GM21717 (cell line): Measurements from ENCODE around the gene ALAD.
"Not testable (repeated sequence)": the region's sequence is repeated elsewhere in the genome, so short reads cannot be mapped to it uniquely, and the experiment has no call there.

Source experiments
- ATAC-seq: cut with Tn5 transposase; IDR thresholded peaks from one replicate; pipeline ENCODE4 v1.9.1; 2021; ENCODE audit warnings: mild to moderate bottlenecking, moderate library complexity; ENCODE audit not compliant: unreplicated experiment

Gene ALAD

DNA sequence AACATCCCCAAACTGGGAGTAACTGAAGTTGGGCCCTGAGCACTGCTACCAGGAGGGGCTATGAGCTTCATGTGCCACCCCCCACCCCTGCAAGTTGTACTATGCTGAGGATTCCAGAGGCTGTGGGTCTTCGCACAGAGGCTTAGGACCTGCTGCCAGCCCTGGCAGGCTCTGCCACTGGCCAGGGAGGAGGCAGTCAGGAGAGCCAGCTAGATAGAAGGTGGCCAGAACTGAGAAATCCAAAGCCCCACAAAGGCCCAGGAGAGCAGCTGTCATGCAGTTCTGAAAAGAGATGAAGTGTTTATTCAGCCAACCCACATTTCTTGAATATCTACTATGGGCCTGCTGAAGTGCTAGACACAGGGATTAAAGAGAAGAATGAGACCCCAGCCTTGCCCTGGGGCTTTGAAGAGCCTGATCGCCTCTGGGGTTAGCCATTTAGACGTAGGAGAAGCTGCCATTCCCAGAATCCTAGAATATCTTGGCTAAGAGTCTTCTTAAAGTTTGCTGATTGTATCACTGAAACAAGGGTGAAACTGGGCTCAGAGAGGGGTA, 1.4 kb downstream of the ALAD start:
- no peak for ATAC-seq

DNA sequence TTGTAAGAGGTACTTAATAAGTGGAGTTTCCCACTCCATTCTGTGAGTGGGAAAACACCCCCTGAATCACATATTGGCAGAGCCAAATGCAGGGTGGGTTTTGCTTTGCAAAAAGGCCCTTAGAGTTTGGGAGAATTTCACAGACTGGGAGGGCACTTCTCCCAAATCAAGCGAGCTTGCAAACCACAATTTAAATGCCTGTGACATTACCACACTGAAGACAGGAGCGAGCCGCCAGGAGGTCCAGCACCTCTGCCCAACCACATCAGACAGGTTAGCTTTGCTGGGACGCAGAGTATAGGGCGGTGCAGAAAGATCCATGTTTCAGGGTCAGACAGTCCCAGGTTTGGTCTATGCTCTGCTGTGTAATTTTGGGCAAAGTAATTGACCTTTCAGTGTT, 2.3 kb downstream of the ALAD start:
- no peak for ATAC-seq

DNA sequence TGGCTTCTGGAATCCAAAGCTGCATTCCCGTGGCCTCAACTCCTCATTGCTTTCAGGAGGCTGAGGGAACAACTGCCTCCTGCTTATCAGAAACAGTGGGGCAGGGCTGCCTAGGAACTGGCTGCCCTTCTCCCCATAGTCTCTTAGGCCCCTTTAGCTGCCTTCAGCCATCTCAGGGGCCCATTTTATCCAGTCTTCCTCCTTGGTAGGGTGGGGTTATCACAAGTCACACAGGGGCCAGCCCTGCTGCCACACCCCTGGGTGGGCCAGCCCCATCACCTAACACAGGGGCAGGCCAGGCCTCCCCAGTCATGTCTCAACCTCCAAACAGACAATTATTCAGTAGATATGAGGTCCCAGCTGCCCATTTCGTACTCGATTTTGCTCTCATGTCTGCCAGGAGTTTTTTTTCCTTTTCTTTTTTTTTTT, 3.9 kb downstream of the ALAD start:
- ATAC-seq = no peak

DNA sequence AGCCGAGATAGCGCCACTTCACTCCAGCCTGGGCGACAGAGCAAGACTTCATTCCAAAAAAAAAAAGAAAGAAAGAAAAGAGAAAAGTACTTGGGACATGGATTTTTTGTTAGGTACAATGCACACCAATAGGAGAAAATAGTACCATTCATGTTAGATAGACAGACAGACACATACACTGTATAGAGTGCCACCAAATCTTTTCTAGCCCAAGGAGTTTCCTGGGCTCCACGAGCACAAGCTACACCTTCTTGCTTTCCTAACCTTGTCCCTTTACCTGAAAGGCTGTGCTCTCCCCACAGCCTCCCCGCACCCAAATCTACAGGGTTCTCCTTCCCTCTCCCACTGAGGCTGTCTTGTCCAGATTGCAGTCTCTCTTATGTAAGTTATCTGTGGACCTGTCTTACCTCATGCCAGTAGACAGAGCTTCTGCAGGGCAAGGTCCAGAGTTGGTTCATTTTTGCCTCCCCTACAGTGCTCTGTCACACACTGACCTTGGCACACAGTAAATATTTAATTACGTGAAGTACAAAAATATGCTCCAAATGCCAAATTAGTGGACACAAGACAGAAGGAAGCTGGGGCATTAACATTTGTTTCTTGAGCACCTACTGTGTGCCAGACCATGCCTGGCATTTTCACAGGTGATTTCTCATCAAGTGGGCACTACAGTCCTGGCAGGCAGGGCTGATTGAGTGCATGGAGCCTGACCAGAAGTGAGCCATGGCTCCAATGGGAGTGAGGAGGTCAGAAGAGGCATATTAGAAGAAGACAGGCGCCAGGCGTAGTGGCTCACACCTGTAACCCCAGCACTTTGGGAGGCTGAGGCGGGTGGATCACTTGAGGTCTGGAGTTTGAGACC, 5.9 kb downstream of the ALAD start:
- ATAC-seq = no peak

DNA sequence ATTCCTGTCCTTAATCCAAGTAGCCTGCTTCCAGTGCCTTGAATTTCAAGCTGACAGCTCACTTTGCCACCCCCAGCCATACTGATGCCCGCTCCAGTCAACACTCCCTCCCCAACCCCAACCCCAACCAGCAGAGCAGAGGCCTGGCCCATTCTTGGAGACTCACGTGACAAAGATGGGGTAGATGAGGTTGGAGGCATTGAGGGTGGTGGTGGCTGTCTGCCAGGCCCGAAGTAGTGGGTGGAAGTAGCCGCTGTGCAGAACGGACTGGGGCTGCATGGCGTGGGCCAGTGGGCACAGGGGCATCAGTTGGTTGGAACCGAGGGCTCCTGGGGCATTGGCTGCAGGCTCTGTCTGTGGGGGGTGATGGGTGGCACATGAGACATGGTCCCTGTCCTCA, 7.8 kb downstream of the ALAD start:
- no peak for ATAC-seq

DNA sequence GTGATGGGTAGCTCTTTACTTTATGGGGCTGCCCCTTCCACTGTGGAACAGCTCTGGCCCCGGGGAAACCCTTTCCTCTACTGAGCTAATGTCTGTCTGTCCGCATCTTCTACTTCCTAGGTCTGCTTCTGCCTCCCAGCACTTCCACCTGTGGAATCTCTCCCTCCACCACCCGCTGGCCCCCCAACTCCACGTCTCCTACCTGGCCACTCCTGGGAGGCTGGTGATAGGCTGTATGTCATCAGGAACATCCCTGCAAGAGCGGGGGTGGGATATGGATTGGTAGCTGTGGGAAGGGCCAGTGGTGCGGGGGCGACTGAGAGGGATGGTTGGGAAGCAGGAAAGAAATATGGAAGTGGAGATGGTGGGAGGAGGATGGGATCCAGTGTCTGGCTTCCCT, 9.2 kb downstream of the ALAD start:
- no peak for ATAC-seq

DNA sequence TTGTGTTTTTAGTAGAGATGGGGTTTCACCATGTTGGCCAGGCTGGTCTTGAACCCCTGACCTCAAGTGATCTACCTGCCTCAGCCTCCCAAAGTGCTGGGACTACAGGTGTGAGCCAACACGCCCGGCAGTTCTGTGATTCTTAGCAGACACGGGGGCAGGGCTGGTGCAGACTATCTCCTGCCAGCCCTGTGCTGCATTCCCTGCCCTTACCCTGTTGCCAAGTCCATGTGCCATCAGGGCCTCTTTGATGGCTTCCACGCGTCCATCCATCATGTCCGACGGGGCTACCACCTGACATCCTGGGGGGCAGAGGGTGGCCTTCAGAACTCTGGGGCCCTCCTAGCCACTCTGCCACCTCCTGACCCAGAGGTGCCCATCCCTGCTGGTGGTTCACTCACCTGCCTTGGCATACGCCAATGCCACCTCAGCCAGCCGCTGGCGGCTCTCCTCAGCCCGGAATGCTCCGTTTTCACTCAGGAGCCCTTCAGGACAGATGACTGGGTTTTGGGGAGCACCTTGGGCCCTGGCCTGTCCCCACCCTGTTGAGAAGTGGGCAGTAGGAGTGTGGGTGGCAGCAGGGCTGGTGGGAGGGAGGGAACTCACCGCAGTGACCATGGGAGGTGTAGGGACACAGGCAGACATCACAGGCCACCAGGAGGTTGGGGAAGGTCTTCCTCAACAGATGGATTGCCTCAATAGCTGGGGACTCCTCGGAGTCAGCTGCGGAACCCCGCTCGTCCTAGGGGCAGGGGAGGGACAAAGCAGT, 10.7 kb downstream of the ALAD start:
- ATAC-seq = no peak

DNA sequence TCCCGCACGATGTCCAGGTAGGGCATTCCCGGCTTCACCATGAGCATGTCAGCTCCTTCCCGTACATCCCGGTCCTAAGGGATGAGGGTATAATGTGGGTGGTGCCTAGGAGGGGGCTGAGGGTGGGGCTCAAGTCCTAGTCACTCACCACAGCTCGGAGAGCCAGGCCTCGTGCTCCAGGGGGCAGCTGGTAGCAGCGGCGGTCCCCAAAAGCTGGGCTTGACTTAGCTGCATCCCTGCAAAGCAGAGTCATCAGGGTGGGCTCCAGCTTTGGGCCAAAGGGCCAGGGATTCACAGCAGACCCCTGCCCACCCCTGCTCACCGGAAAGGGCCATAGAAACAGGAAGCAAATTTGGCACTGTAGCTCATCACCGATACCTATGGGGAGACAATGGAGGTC, 11.6 kb downstream of the ALAD start:
- ATAC-seq = no peak

DNA sequence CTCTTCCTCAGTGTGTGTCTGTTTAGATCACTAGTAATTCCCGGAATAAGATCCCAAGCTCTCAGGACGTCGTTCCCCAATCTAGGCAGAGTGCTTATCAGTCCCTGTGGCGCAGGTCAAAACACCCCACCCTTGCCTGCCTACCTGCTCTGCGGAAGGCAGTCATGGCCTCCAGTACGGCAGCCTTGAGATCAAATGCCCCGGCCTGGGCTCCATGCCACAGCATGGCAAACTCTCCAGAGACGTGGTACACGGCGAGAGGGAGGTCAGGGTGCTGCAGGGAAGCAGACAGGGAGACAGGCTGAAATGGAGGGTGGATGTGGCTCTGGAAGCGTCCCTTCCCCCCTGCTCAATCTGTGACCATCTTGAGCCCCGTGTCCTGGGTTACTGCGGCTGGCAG, 12.3 kb downstream of the ALAD start:
- no peak for ATAC-seq

DNA sequence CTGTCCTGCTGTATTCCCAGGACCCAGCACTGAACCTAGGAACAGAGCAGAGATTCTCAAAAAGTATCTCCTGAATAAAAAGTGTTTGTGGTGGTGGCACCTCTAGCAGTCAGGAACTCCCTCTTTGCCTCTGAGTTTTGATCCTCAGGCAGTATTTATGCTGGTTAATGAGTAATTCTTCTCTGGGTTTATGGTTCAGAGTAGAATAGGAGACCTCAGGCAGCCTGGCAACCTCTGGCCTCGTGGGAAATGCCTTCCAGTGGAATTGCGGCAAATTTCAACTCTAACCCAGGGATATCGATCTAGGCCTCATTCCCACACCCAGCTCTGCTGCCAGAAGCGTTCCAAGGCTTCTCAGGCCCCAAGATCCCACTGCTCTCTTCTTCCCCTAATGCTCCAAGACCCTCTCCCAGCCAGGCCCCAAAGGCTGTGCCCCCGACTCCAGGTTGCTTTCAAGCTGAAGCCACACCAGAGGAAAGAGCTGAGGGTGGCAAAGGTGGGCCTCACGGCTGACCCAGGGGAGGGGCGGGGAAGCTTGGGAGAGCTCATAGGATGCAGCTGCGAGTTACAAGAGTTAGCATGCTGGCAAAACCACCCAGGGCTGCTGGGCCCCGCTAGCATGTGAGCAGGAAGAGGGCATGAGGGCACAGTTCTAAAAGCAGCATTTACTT, 13.4 kb downstream of the ALAD start:
- ATAC-seq = no peak

DNA sequence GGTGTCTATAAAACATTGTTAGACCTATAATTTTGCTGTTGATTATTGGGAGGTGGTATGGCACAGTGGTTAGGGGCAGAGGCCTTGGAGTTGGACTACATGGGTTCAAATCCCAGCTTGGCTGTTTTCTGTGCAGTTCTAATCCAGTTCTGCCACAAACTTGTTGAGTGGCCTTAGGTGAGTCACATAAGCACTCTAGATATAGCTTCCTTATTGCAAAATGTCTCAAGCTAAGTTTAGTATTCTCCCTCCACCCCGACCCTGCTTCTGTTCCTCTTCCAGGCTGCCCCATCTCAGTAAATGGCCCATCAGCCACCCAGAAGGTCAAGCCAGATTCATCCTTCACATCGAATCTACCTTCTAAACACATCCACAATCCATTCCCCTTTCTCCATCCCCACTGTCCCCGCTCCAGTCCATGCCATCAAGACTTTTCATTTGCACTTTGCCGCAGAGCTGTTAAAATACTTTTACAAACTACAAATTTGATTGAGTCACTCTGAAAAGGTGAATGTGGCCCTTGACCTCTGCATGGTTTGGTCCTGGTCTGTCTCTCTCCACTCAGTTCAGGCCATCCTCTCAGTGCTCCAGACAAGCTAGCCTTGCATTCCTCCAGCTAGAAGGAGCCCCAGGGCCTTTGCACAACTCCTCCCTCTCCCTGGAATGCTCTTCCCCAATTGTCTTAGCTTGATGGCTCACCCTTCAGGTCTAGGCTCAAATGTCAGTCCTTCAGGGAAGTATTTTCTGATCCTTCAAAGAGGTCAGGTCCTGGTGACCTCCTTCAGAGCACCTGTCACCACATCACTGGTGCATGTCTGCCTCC, 14.3 kb downstream of the ALAD start:
- ATAC-seq = no peak

DNA sequence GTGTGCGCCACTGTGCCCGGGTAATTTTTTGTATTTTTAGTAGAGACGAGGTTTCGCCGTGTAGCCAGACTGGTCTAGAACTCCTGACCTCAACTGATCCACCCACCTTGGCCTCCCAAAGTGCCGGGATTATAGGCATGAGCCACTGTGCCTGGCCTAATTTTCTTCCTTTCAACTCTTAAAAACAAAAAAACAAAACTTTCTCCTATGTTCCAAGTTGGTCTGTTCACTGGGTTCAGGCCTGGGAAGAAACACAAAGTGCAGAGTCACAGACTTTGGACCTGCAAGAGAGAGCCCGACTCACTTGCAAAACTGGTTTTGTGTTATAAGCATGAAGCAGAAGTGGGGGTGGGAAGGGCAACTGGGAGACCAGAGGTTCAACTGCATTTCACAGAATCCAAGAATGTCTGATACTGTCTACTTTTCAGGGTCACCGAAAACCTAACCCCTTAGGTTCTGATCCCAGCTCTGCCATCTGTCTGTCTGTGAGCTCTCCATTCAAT, 19.1 kb downstream of the ALAD start:
- no peak for ATAC-seq

DNA sequence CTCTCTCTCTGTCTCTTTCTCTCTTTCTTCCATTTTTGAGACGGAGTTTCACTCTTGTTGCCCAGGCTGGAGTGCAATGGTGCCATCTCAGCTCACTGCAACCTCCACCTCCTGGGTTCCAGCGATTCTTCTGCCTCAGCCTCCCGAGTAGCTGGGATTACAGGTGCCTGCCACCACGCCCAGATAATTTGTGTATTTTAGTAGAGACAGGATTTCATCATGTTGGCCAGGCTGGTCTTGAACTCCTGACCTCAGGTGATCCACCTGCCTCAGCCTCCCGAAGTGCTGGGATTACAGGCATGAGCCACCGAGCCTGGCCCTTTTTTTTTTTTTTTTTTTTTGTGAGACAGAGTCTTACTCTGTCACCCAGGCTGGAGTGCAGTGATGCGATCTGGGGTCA, 19.6 kb downstream of the ALAD start:
- not testable (repeated sequence) for ATAC-seq

DNA sequence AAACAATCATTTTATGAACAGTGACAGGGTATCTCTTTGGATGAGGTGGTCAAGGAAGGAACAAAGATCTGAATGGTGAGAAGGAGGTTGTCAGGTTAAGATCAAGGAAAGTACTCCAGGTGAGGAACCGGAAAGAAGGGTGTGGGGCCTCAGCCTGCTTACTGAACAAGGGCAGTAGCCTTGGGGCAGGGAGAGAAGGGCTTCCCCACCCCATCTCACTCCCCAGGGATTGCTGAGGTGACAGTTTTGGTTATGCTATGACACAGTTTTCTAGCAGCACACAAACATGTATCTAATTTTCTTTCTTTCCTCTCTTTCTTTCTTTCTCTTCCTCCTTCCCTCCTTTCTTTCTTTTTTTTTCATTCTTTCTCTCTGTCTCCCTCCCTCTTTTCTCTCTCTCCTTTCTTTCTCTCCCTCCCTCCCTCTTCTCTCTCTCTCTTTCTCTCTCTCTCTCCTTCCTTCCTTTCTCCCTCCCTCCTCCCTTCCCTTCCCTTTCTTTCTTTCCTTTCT, 20.2 kb downstream of the ALAD start:
- peak; percentile 44 for ATAC-seq

DNA sequence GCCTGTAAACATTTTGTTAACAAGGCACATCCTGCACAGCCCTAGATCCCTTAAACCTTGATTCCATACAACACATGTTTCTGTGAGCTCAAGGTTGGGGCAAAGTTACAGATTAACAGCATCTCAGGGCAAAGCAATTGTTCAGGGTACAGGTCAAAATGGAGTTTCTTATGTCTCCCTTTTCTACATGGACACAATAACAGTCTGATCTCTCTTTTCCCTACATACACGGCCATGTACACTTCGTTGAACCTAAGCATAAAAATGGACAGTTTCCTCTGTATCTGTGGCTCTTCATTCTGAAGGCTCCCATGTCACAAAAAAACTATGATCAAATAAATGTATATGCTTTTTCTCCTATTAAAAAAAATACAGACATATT, 21.3 kb downstream of the ALAD start:
- not testable (repeated sequence) for ATAC-seq

DNA sequence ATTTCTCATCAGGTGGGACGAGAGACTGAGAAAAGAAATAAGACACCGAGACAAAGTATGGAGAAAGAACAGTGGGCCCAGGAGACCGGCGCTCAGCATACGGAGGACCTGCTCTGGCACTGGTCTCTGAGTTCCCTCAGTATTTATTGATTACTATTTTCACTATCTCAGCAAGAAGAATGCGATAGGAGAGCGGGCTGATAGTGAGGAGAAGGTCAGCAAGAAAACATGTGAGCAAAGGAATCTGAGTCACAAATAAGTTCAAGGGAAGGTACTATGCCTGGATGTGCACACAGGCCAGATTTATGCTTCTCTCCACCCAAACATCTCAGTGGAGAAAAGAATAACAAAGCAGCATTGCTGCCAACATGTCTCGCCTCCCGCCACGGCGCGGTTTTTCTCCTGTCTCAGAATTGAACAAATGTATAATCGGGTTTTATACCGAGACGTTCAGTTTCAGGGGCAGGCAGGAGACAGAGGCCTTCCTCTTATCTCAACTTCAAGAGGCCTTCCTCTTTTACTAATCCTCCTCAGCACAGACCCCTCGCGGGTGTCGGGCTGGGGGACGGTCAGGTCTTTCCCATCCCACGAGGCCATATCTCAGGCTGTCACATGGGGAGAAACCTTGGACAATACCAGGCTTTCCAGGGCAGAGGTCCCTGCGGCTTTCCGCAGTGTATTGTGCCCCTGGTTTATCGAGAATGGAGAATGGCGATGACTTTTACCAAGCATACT, 21.8 kb downstream of the ALAD start:
- not testable (repeated sequence) for ATAC-seq

DNA sequence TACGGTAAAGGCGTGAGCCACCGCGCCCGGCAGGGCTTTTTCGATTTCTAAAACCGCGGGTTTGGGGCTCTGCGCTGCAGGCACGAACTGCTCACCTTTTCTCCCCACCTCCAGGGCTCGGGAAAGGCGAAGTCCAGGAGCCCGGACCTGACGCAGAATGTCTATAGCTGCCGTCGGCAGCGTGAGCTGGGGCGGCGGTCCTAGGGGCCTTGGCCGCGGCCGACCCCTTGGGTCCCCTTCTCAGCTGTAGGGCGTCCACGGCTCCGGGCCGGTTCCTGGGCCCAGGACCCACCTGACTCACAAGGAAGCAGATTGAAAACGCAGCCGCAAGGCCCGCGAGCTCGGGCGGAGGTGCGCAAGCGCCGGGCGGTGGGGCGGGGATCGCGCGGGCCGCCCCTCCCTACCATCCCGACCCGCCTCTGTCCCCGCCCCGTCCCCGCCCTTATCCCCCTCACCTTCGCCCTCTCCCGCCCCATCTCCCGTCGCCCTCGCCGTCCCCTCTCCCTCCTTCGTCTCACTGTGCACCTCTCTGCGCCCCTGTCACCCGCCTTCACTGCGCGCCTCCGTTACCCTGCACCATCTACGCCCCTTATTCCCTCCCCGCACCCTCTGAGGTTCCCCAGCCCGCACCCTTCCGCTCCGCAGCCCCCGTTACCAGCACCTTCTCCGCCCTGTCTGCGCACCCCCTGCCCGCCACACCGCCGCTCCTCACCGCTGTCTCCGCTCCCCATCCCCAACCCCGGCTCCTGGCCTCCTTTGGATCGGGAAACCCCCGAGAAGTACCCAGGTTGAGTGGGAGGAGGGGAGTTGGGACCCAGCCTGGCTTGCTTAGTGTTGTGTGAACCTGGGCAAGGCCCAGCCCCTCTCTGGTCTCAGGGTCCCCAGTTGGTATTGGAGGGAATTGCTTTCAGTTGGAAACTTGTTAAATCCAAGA, 24.2 kb downstream of the ALAD start, which contains the start of gene HDHD3:
Gene HDHD3 (minus strand): TSS at position 353 of the 934 bp plus-strand sequence. CDS start 2,632 bp downstream, outside the sequence.
- ATAC-seq = peak; percentile 75
